ENCODE data around the gene TSEN15.
A peak's percentile ranks its signal among the peaks of the same experiment; 100 is the strongest.

The TSEN15 gene

GRCh38 chr1:184110272-184111204 is 59.0 kb downstream of the TSEN15 start:
- peak in 1 of 5 experiments; percentile 49 for DNase-seq

GRCh38 chr1:184112176-184112948 is 60.8 kb downstream of the TSEN15 start:
- DNase-seq, result no peak

- no peak for DNase-seq
Measured at GRCh38 chr1:184113251-184113650, 61.7 kb downstream of the TSEN15 start.

GRCh38 chr1:184114818-184115398 is 63.4 kb downstream of the TSEN15 start:
- DNase-seq, result no peak

GRCh38 chr1:184116287-184116686 is 64.8 kb downstream of the TSEN15 start:
- DNase-seq, result no peak

GRCh38 chr1:184118046-184118445 is 66.5 kb downstream of the TSEN15 start:
- no peak for DNase-seq

All from T-helper 2 cell (primary cell).